ENCODE measurements around the gene IRAK3. TPM values are rescaled to one million over a fixed set of nuclear protein-coding genes. Genes with fewer than 3 reads are reported as not detected.
"Not testable (repeated sequence)": the region's sequence is repeated elsewhere in the genome, so short reads cannot be mapped to it uniquely, and the experiment has no call there.

IRAK3 gene
- total RNA-seq, 1 donor from 2014 or later = 0.81 TPM

- no peak for DNase-seq (ENCODE audit: low read depth)
- H3K4me3 ChIP-seq (ENCODE audit: low read depth, low read length) = no peak overlapping the region
- TF ChIP-seq CTCF (conservative IDR thresholded peaks at IDR 0.05; ENCODE audit: low read depth, low read length) = no peak
Observed at GRCh38 chr12:66196806-66197205, 7.8 kb downstream of the IRAK3 start.

- no peak overlapping the region for H3K4me3 ChIP-seq (ENCODE audit: low read depth, low read length)
- no peak for TF ChIP-seq CTCF (conservative IDR thresholded peaks at IDR 0.05; ENCODE audit: low read depth, low read length)
- DNase-seq (ENCODE audit: low read depth) = no peak
Observed at GRCh38 chr12:66197495-66197921, 8.5 kb downstream of the IRAK3 start.

- no peak overlapping the region for H3K4me3 ChIP-seq (ENCODE audit: low read depth, low read length)
- no peak for TF ChIP-seq CTCF (conservative IDR thresholded peaks at IDR 0.05; ENCODE audit: low read depth, low read length)
- DNase-seq (ENCODE audit: low read depth) = no peak
Observed at GRCh38 chr12:66199141-66199540, 10.1 kb downstream of the IRAK3 start.

- no peak overlapping the region for H3K4me3 ChIP-seq (ENCODE audit: low read depth, low read length)
- no peak for DNase-seq (ENCODE audit: low read depth)
- TF ChIP-seq CTCF (conservative IDR thresholded peaks at IDR 0.05; ENCODE audit: low read depth, low read length) = no peak
Observed at GRCh38 chr12:66199831-66200509, 11.0 kb downstream of the IRAK3 start.

- no peak for TF ChIP-seq CTCF (conservative IDR thresholded peaks at IDR 0.05; ENCODE audit: low read depth, low read length)
- no peak overlapping the region for H3K4me3 ChIP-seq (ENCODE audit: low read depth, low read length)
- DNase-seq (ENCODE audit: low read depth) = no peak
Observed at GRCh38 chr12:66203820-66204219, 14.8 kb downstream of the IRAK3 start.

- no peak overlapping the region for H3K4me3 ChIP-seq (ENCODE audit: low read depth, low read length)
- no peak for TF ChIP-seq CTCF (conservative IDR thresholded peaks at IDR 0.05; ENCODE audit: low read depth, low read length)
- no peak for DNase-seq (ENCODE audit: low read depth)
Observed at GRCh38 chr12:66206141-66206540, 17.1 kb downstream of the IRAK3 start.

GRCh38 chr12:66210840-66211239 is 21.8 kb downstream of the IRAK3 start:
- H3K4me3 ChIP-seq (ENCODE audit: low read depth, low read length) = no peak overlapping the region
- TF ChIP-seq CTCF (conservative IDR thresholded peaks at IDR 0.05; ENCODE audit: low read depth, low read length) = no peak
- DNase-seq (ENCODE audit: low read depth) = no peak

- not testable (repeated sequence) for DNase-seq (ENCODE audit: low read depth); H3K4me3 ChIP-seq (ENCODE audit: low read depth, low read length)
Observed at GRCh38 chr12:66211573-66211972, 22.6 kb downstream of the IRAK3 start.

- H3K4me3 ChIP-seq (ENCODE audit: low read depth, low read length); DNase-seq (ENCODE audit: low read depth): not testable (repeated sequence)
Observed at GRCh38 chr12:66213011-66213410, 24.0 kb downstream of the IRAK3 start.
